Mucosa of rectum (tissue), 2 donors: ENCODE results near the gene ZBTB43.

Source experiments
- H3K27ac ChIP-seq, 2 donors: one replicate each; pipeline ENCODE4 v1.7.0; 2013; ENCODE audit warnings: inconsistent platforms in 2 of 2, low read depth in 2 of 2, low read length in 2 of 2
- H3K27me3 ChIP-seq, 2 donors: one replicate each; pipeline ENCODE4 v1.7.0; 2013; ENCODE audit warnings: low read length in 2 of 2; ENCODE audit not compliant: control insufficient read depth in 2 of 2, insufficient read depth in 2 of 2
- H3K36me3 ChIP-seq, 2 donors: one replicate each; pipeline ENCODE4 v1.7.0; 2013; ENCODE audit warnings: low read length in 2 of 2; ENCODE audit not compliant: control insufficient read depth in 2 of 2, insufficient read depth in 2 of 2
- H3K4me1 ChIP-seq, 2 donors: one replicate each; pipeline ENCODE4 v1.7.0; 2013; ENCODE audit warnings: low read length in 2 of 2, mild to moderate bottlenecking in 1 of 2; ENCODE audit not compliant: control insufficient read depth in 2 of 2, insufficient read depth in 2 of 2
- H3K4me3 ChIP-seq, 2 donors: one replicate each; pipeline ENCODE4 v1.7.0; 2013; ENCODE audit warnings: low read length in 2 of 2
- H3K9ac ChIP-seq, 2 donors: one replicate each; pipeline ENCODE4 v1.7.0; 2013; ENCODE audit warnings: low read length in 2 of 2, low read depth in 1 of 2, mild to moderate bottlenecking in 1 of 2
- H3K9me3 ChIP-seq, 2 donors: one replicate each; pipeline ENCODE4 v1.7.0; 2013; ENCODE audit warnings: low read length in 2 of 2; ENCODE audit not compliant: control insufficient read depth in 2 of 2
- donor health status: healthy.
- donor health status: Normal muscosa, but diverticular disease.

Gene ZBTB43

GRCh38 chr9:126804696-126805553 lies at the start of gene ZBTB43:
ZBTB43 (plus strand) TSS chr9:126805040; CDS start chr9:126832510, 27,470 bp downstream.
- H3K27me3 ChIP-seq = no peaks in the 10 kb centered on the region
- H3K9ac ChIP-seq = peak within 1 kb of the TSS; percentile 94 to 95
- H3K9me3 ChIP-seq = no peaks in the 10 kb centered on the region
- H3K4me1 ChIP-seq = peaks cover 13 to 16% of the 10 kb centered on the region in 2 donors
- peaks cover 5 to 6% of the 10 kb centered on the region in 2 donors for H3K36me3 ChIP-seq
- H3K4me3 ChIP-seq = peak within 1 kb of the TSS; percentile 96 to 98
- H3K27ac ChIP-seq = peak within 1 kb of the TSS; percentile 90

- H3K36me3 ChIP-seq = no peaks in the 10 kb centered on the region
- H3K4me3 ChIP-seq = no peak overlapping the region
- no peak overlapping the region for H3K9ac ChIP-seq
- peaks cover 10% of the 10 kb centered on the region in 2 donors for H3K4me1 ChIP-seq
- no peak overlapping the region for H3K27ac ChIP-seq
- peaks cover 39 to 49% of the 10 kb centered on the region in 2 donors for H3K27me3 ChIP-seq
- no peaks in the 10 kb centered on the region for H3K9me3 ChIP-seq
These were observed 49.4 kb upstream of the ZBTB43 start for GRCh38 chr9:126755317-126755875.

GRCh38 chr9:126756238-126756637 lies 48.6 kb upstream of the ZBTB43 start:
- Histone ChIP-seq H3K9ac (no peak overlapping the region), H3K9me3 (no peaks in the 10 kb centered on the region), H3K4me3 (no peak overlapping the region), H3K4me1 (peaks cover 10% of the 10 kb centered on the region in 2 donors), H3K36me3 (no peaks in the 10 kb centered on the region), H3K27ac (no peak overlapping the region), H3K27me3 (peaks cover 39 to 43% of the 10 kb centered on the region in 2 donors)

GRCh38 chr9:126756876-126757415 lies 47.9 kb upstream of the ZBTB43 start:
- peaks cover 10% of the 10 kb centered on the region in 2 donors for H3K4me1 ChIP-seq
- no peak overlapping the region for H3K9ac ChIP-seq
- H3K9me3 ChIP-seq = no peaks in the 10 kb centered on the region
- H3K4me3 ChIP-seq = no peak overlapping the region
- peaks cover 38 to 40% of the 10 kb centered on the region in 2 donors for H3K27me3 ChIP-seq
- H3K36me3 ChIP-seq = no peaks in the 10 kb centered on the region
- H3K27ac ChIP-seq = no peak overlapping the region

GRCh38 chr9:126758916-126759585 lies 45.8 kb upstream of the ZBTB43 start:
- Histone ChIP-seq H3K27ac (no peak overlapping the region), H3K36me3 (no peaks in the 10 kb centered on the region), H3K9me3 (no peaks in the 10 kb centered on the region), H3K4me1 (peaks cover 10% of the 10 kb centered on the region in 2 donors), H3K4me3 (no peak overlapping the region), H3K9ac (no peak overlapping the region), H3K27me3 (peaks cover 26 to 27% of the 10 kb centered on the region in 2 donors)

- H3K9me3 ChIP-seq = no peaks in the 10 kb centered on the region
- H3K27ac ChIP-seq = no peak overlapping the region
- no peak overlapping the region for H3K4me3 ChIP-seq
- H3K36me3 ChIP-seq = no peaks in the 10 kb centered on the region
- H3K27me3 ChIP-seq = peaks cover 23 to 31% of the 10 kb centered on the region in 2 donors
- H3K4me1 ChIP-seq = no peaks in the 10 kb centered on the region
- no peak overlapping the region for H3K9ac ChIP-seq
These were observed 43.6 kb upstream of the ZBTB43 start for GRCh38 chr9:126761274-126761673.

- H3K27ac ChIP-seq = no peak overlapping the region
- H3K36me3 ChIP-seq = no peaks in the 10 kb centered on the region
- H3K4me1 ChIP-seq = no peaks in the 10 kb centered on the region
- H3K9ac ChIP-seq = no peak overlapping the region
- H3K4me3 ChIP-seq = no peak overlapping the region
- peaks cover 12 to 20% of the 10 kb centered on the region in 2 donors for H3K27me3 ChIP-seq
- H3K9me3 ChIP-seq = no peaks in the 10 kb centered on the region
These were observed 41.6 kb upstream of the ZBTB43 start for GRCh38 chr9:126763130-126763764.

- H3K9me3 ChIP-seq = no peaks in the 10 kb centered on the region
- no peaks in the 10 kb centered on the region for H3K36me3 ChIP-seq
- no peaks in the 10 kb centered on the region for H3K4me1 ChIP-seq
- no peak overlapping the region for H3K27ac ChIP-seq
- no peak overlapping the region for H3K4me3 ChIP-seq
- H3K9ac ChIP-seq = no peak overlapping the region
- peaks cover 15 to 22% of the 10 kb centered on the region in 2 donors for H3K27me3 ChIP-seq
These were observed 31.7 kb upstream of the ZBTB43 start for GRCh38 chr9:126773004-126773607.

- Histone ChIP-seq H3K4me3 (no peak overlapping the region), H3K36me3 (no peaks in the 10 kb centered on the region), H3K27me3 (peaks cover 22 to 28% of the 10 kb centered on the region in 2 donors), H3K4me1 (no peaks in the 10 kb centered on the region), H3K9ac (no peak overlapping the region), H3K27ac (no peak overlapping the region), H3K9me3 (no peaks in the 10 kb centered on the region)
These were observed 28.9 kb upstream of the ZBTB43 start for GRCh38 chr9:126775926-126776325.
